PC-9 (cell line): ENCODE data around the gene PCDHAC1. TPM values are rescaled to one million over a fixed set of nuclear protein-coding genes. Genes with fewer than 3 reads are reported as not detected.
A peak's percentile ranks its signal among the peaks of the same experiment; 100 is the strongest.

Experiments used
- BruUV-seq: library from RNA; stranded (reverse); fragments of 400-500 nt; replicated peaks from 2 replicates; lab custom pipeline; 2021; lab: Mats Ljungman, UMichigan
- CTCF ChIA-PET: fragments of 300-600 bp; sonication (Branson Sonifier 250); formaldehyde crosslinking; loops from one replicate; lab custom pipeline; 2022; ENCODE audit warnings: antibody characterized with exemption; lab: Charles Lee
- POLR2A ChIA-PET: fragments of 300-600 bp; sonication (Branson Sonifier 250); formaldehyde crosslinking; loops from one replicate; lab custom pipeline; 2022; ENCODE audit warnings: antibody characterized with exemption; ENCODE audit not compliant: unreplicated experiment; lab: Charles Lee
- DNase-seq, 2 experiments: peaks; one replicate each; pipeline versions ENCODE4 v3.0.0 to v3.0.0-alpha.2; 2015 to 2022; ENCODE audit warnings: mixed read lengths in 1 of 2
- H2AFZ ChIP-seq: fragments of 200-600 bp; sonication (generic); 2 replicates; pipeline ENCODE4 v1.8.1; 2017; ENCODE audit warnings: antibody characterized with exemption
- H3F3A ChIP-seq: fragments of 200-600 bp; sonication (generic); 2 replicates; pipeline ENCODE4 v1.8.1; 2017; ENCODE audit warnings: antibody characterized with exemption, mild to moderate bottlenecking, low read depth; ENCODE audit not compliant: insufficient read depth
- H3K27ac ChIP-seq: fragments of 200-600 bp; sonication (generic); 2 replicates; pipeline ENCODE4 v1.6.1; 2016; ENCODE audit warnings: mixed run types
- H3K27me3 ChIP-seq: fragments of 200-600 bp; sonication (generic); 2 replicates; pipeline ENCODE4 v1.6.1; 2016; ENCODE audit warnings: low read depth, mixed run types; ENCODE audit not compliant: insufficient read depth
- H3K36me3 ChIP-seq: fragments of 200-600 bp; sonication (generic); 2 replicates; pipeline ENCODE4 v1.6.1; 2016; ENCODE audit warnings: low read depth, mixed run types
- H3K4me1 ChIP-seq: fragments of 200-600 bp; sonication (generic); replicated peaks from 2 replicates; pipeline ENCODE4 v1.6.1; 2016; ENCODE audit warnings: mixed run types; ENCODE audit not compliant: insufficient read depth
- H3K4me2 ChIP-seq: fragments of 200-600 bp; sonication (generic); 2 replicates; pipeline ENCODE4 v1.6.1; 2017; ENCODE audit warnings: mixed run types
- H3K4me3 ChIP-seq: fragments of 200-600 bp; sonication (generic); 2 replicates; pipeline ENCODE4 v1.6.1; 2016; ENCODE audit warnings: mixed run types
- H3K79me2 ChIP-seq: fragments of 200-600 bp; sonication (generic); 2 replicates; pipeline ENCODE4 v1.6.1; 2017; ENCODE audit warnings: low read depth, mixed run types
- H3K9me2 ChIP-seq: fragments of 200-600 bp; sonication (generic); 2 replicates; pipeline ENCODE4 v1.8.1; 2017; ENCODE audit warnings: mild to moderate bottlenecking; ENCODE audit not compliant: insufficient read depth
- H3K9me3 ChIP-seq: fragments of 200-600 bp; sonication (generic); 2 replicates; pipeline ENCODE4 v1.8.1; 2016; ENCODE audit warnings: low read depth; ENCODE audit not compliant: insufficient read depth
- H4K20me1 ChIP-seq: fragments of 200-600 bp; sonication (generic); 2 replicates; pipeline ENCODE4 v1.8.1; 2017; ENCODE audit not compliant: insufficient read depth
- CTCF ChIP-seq: fragments of 200-600 bp; sonication (generic); conservative IDR thresholded peaks from 2 replicates; pipeline ENCODE4 v1.6.1; 2017; ENCODE audit warnings: mixed run types, antibody characterized with exemption, mild to moderate bottlenecking, moderate library complexity
- EZH2 ChIP-seq: fragments of 200-600 bp; sonication (generic); IDR thresholded peaks from 2 replicates; pipeline ENCODE4 v1.8.0; 2017; ENCODE audit warnings: antibody characterized with exemption, low read depth
- intact Hi-C: fragments of 100-400 bp; cut with micrococcal nuclease; formaldehyde crosslinking; loops from one replicate; pipeline ENCODE4 v1.10.0; 2022; ENCODE audit not compliant: unreplicated experiment
- total RNA-seq: library from RNA; stranded (reverse); gene quantifications from 2 replicates; pipeline ENCODE4 v1.2.3, GENCODE V29; 2021

The PCDHAC1 gene
- total RNA-seq, 1 experiment from 2014 or later: 0.90 TPM

GRCh38 chr5:140973550-140973949 lies 47.5 kb downstream of the PCDHAC1 start:
- no peaks in the 10 kb centered on the region for H3K79me2 ChIP-seq
- H3F3A ChIP-seq: no peaks in the 10 kb centered on the region
- no peak for TF ChIP-seq CTCF
- no peak for TF ChIP-seq EZH2
- H3K9me2 ChIP-seq: no peaks in the 10 kb centered on the region
- no peaks in the 10 kb centered on the region for H3K27me3 ChIP-seq
- H3K4me2 ChIP-seq: no peak overlapping the region
- no peak overlapping the region for H3K4me3 ChIP-seq
- H3K9me3 ChIP-seq: 0 out of 2 replicates have a peak, but pooled peaks cover 3% of the 10 kb centered on the region
- no peak for DNase-seq
- no peaks in the 10 kb centered on the region for H3K4me1 ChIP-seq
- intact Hi-C loops: no loop called here
- H3K36me3 ChIP-seq: no peaks in the 10 kb centered on the region
- ChIA-PET CTCF (interaction anchor here (0.8 kb wide), 1 partner anchor 66 kb away, joined by 4 read pairs; no protein-coding TSS in a partner anchor), POLR2A (interaction anchor here (0.6 kb wide), 1 partner anchor 28 kb away, joined by 3 read pairs; no protein-coding TSS in a partner anchor)
- no peaks in the 10 kb centered on the region for H4K20me1 ChIP-seq
- BruUV-seq: no TSS peak
- H2AFZ ChIP-seq: no peak overlapping the region
- no peak overlapping the region for H3K27ac ChIP-seq

- Histone ChIP-seq H4K20me1 (no peaks in the 10 kb centered on the region), H3K27me3 (no peaks in the 10 kb centered on the region), H3K4me1 (no peaks in the 10 kb centered on the region), H3K9me2 (no peaks in the 10 kb centered on the region), H3F3A (no peaks in the 10 kb centered on the region), H3K4me3 (no peak overlapping the region), H3K4me2 (no peak overlapping the region), H3K9me3 (0 out of 2 replicates have a peak, but pooled peaks cover 3% of the 10 kb centered on the region), H3K27ac (0 out of 2 replicates have a peak overlapping the region, but pooled peaks have one; percentile 28), H2AFZ (no peak overlapping the region), H3K36me3 (no peaks in the 10 kb centered on the region), H3K79me2 (no peaks in the 10 kb centered on the region)
- no TSS peak for BruUV-seq
- intact Hi-C loops: no loop called here
- TF ChIP-seq EZH2: no peak
- no peak for TF ChIP-seq CTCF
- ChIA-PET POLR2A (no interaction called here), CTCF (no interaction called here)
- DNase-seq: peak in 1 of 2 experiments; percentile 35
Observed at GRCh38 chr5:140977003-140977402, 50.9 kb downstream of the PCDHAC1 start.

GRCh38 chr5:140978260-140978659 lies 52.2 kb downstream of the PCDHAC1 start:
- no TSS peak for BruUV-seq
- TF ChIP-seq CTCF (no peak), EZH2 (no peak)
- Histone ChIP-seq H3K27ac (no peak overlapping the region), H4K20me1 (no peaks in the 10 kb centered on the region), H3K4me1 (no peaks in the 10 kb centered on the region), H3K9me2 (no peaks in the 10 kb centered on the region), H3K4me2 (no peak overlapping the region), H3K9me3 (no peaks in the 10 kb centered on the region), H3K79me2 (no peaks in the 10 kb centered on the region), H3F3A (no peaks in the 10 kb centered on the region), H2AFZ (no peak overlapping the region), H3K4me3 (no peak overlapping the region), H3K27me3 (no peaks in the 10 kb centered on the region), H3K36me3 (no peaks in the 10 kb centered on the region)
- intact Hi-C loops: no loop called here
- CTCF ChIA-PET: interaction anchor here (1.2 kb wide), 1 partner anchor 614 kb away, joined by 4 read pairs; no protein-coding TSS in a partner anchor
- POLR2A ChIA-PET: no interaction called here
- DNase-seq: no peak
